Endothelial cell of umbilical vein (primary cell): ENCODE data around the gene AMD1. TPM values are rescaled to one million over a fixed set of nuclear protein-coding genes. Genes with fewer than 3 reads are reported as not detected.

Experiments used
- BruUV-seq: library from RNA; stranded (reverse); fragments of 400-500 nt; replicated peaks from 2 replicates; lab custom pipeline; 2021; lab: Mats Ljungman, UMichigan
- CTCF ChIA-PET: fragments of 300-600, 350-600 bp; sonication (Branson Sonifier 250); formaldehyde crosslinking; loops from one replicate; lab custom pipeline; 2021; ENCODE audit warnings: antibody characterized with exemption, inconsistent platforms; lab: Charles Lee
- POLR2A ChIA-PET: fragments of 300-600, 350-600 bp; sonication (Branson Sonifier 250); formaldehyde crosslinking; loops from one replicate; lab custom pipeline; 2021; ENCODE audit warnings: antibody characterized with exemption, inconsistent platforms; lab: Charles Lee
- DNase-seq: peaks from one replicate; pipeline ENCODE4 v3.0.0-alpha.2; 2011; ENCODE audit warnings: low read depth, low spot score
- FAIRE-seq: peaks from 2 replicates; lab custom pipeline; 2011; peaks lifted over from hg19 to GRCh38; lab: Jason Lieb, UNC
- H2AFZ ChIP-seq: 2 replicates; pipeline ENCODE4 v1.6.0; 2012; ENCODE audit warnings: low read depth, low read length, control low read depth, inconsistent platforms
- H3K27ac ChIP-seq: 2 replicates; pipeline ENCODE4 v1.5.1; 2011; ENCODE audit warnings: low read depth, mild to moderate bottlenecking, control low read depth, low read length, moderate library complexity; ENCODE audit not compliant: insufficient read depth
- H3K27me3 ChIP-seq, 2 experiments: 2 replicates each; pipeline versions ENCODE4 v1.6.0 to v1.6.1; 2011; ENCODE audit warnings: low read length in 2 of 2, mixed read lengths in 1 of 2; ENCODE audit not compliant: control insufficient read depth in 2 of 2, insufficient read depth in 2 of 2
- H3K36me3 ChIP-seq, 2 experiments: 2 replicates in 1 of 2; 3 replicates in 1 of 2; pipeline ENCODE4 v1.5.1; 2011; ENCODE audit warnings: low read length in 2 of 2, mild to moderate bottlenecking in 1 of 2, moderate library complexity in 1 of 2; ENCODE audit not compliant: control insufficient read depth in 2 of 2, insufficient read depth in 2 of 2; ENCODE audit errors: extremely low read depth in 1 of 2
- H3K4me1 ChIP-seq: 3 replicates; pipeline ENCODE4 v1.5.1; 2011; ENCODE audit warnings: mild to moderate bottlenecking, low read length; ENCODE audit not compliant: control insufficient read depth, insufficient read depth; ENCODE audit errors: extremely low read depth
- H3K4me2 ChIP-seq: 2 replicates; pipeline ENCODE4 v1.6.1; 2011; ENCODE audit warnings: low read length, control low read depth, mixed read lengths; ENCODE audit not compliant: insufficient read depth
- H3K4me3 ChIP-seq, 3 experiments: fragments of 200-600 bp in 1 of 3; sonication (generic), shearing (Covaris generic) in 1 of 3; replicated peaks in 1 of 3; 2 replicates each; pipeline ENCODE4 v1.5.1; 2011 to 2016; ENCODE audit warnings: control low read depth in 3 of 3, low read length in 3 of 3, mild to moderate bottlenecking in 2 of 3, inconsistent platforms in 1 of 3, low read depth in 1 of 3, moderate library complexity in 1 of 3; ENCODE audit not compliant: insufficient read depth in 1 of 3
- H3K79me2 ChIP-seq: 2 replicates; pipeline ENCODE4 v1.6.0; 2012; ENCODE audit warnings: low read length, inconsistent platforms; ENCODE audit not compliant: control insufficient read depth, insufficient read depth
- H3K9ac ChIP-seq: replicated peaks from 2 replicates; pipeline ENCODE3; 2011; ENCODE audit warnings: low read length, control low read depth; ENCODE audit not compliant: insufficient read depth; ENCODE audit errors: extremely low read depth
- H3K9me1 ChIP-seq: replicated peaks from 3 replicates; pipeline ENCODE4 v1.6.0; 2011; ENCODE audit warnings: mild to moderate bottlenecking, low read length; ENCODE audit not compliant: control insufficient read depth, insufficient read depth; ENCODE audit errors: extremely low read depth
- H3K9me3 ChIP-seq: replicated peaks from 2 replicates; pipeline ENCODE4 v1.5.1; 2012; ENCODE audit warnings: low read length, inconsistent platforms; ENCODE audit not compliant: control insufficient read depth, insufficient read depth
- H4K20me1 ChIP-seq: replicated peaks from 2 replicates; pipeline ENCODE3; 2011; ENCODE audit warnings: mild to moderate bottlenecking, low read length; ENCODE audit not compliant: control insufficient read depth, insufficient read depth; ENCODE audit errors: extremely low read depth
- EZH2 ChIP-seq: IDR thresholded peaks from 2 replicates; pipeline ENCODE4 v1.6.1; 2012; ENCODE audit warnings: borderline replicate concordance, low read depth, mild to moderate bottlenecking, moderate library complexity, low read length, inconsistent platforms; ENCODE audit not compliant: severe bottlenecking
- FOS ChIP-seq: IDR thresholded peaks from 2 replicates; pipeline ENCODE4 v1.6.1; 2011; ENCODE audit warnings: mild to moderate bottlenecking, low read length, moderate library complexity, borderline replicate concordance; ENCODE audit not compliant: insufficient read depth
- GATA2 ChIP-seq: IDR thresholded peaks from 2 replicates; pipeline ENCODE4 v1.7.0; 2011; ENCODE audit warnings: low read depth, mild to moderate bottlenecking, moderate library complexity, mixed read lengths, low read length; ENCODE audit not compliant: insufficient read length, insufficient read depth
- JUN ChIP-seq: IDR thresholded peaks from 2 replicates; pipeline ENCODE4 v1.6.1; 2011; ENCODE audit warnings: borderline replicate concordance, low read depth; ENCODE audit not compliant: insufficient read length, insufficient read depth
- MYC ChIP-seq: IDR thresholded peaks from one replicate; pipeline ENCODE4 v1.6.1; 2011; ENCODE audit warnings: mild to moderate bottlenecking, low read depth, low read length
- POLR2A ChIP-seq: IDR thresholded peaks from 2 replicates; pipeline ENCODE4 v1.6.1; 2012; ENCODE audit warnings: low read depth, mild to moderate bottlenecking, control low read depth, low read length
- POLR2AphosphoS5 ChIP-seq: IDR thresholded peaks from 2 replicates; pipeline ENCODE4 v1.6.1; 2012; ENCODE audit warnings: low read depth, mild to moderate bottlenecking, control low read depth, low read length, moderate library complexity; ENCODE audit not compliant: insufficient read depth
- dilution Hi-C: fragments of 300-500 bp; cut with MboI; formaldehyde crosslinking; loops from one replicate; pipeline ENCODE4 v1.15.0; 2019; ENCODE audit warnings: low sequenced_read_pairs; ENCODE audit not compliant: extremely low pct_ligation_motif_present
- intact Hi-C: fragments of 100-400 bp; cut with micrococcal nuclease; formaldehyde crosslinking; loops from one replicate; pipeline ENCODE4 v1.10.0; 2022
- polyA plus RNA-seq, 4 experiments: library from polyadenylated mRNA; depleted of rRNA in 3 of 4; stranded (reverse) in 3 of 4; unstranded in 1 of 4; fragments of >200 nt; gene quantifications; 2 replicates each; pipeline versions ENCODE4 v1.2.1 to v1.2.3, GENCODE V29; 2011 to 2012; ENCODE audit warnings: missing spikeins in 1 of 4
- total RNA-seq: library from RNA; stranded (reverse); gene quantifications from 2 replicates; pipeline ENCODE4 v1.2.3, GENCODE V29; 2021
- TF ChIP-seq, protein P1 (sequence below): IDR thresholded peaks from 2 replicates; pipeline ENCODE4 v1.6.1; 2011; ENCODE audit not compliant: insufficient read depth, insufficient read length
- TF ChIP-seq, protein P2 (sequence below), 2 donors: IDR thresholded peaks; 1 replicate in 1 of 2; 2 replicates in 1 of 2; pipeline ENCODE4 v1.5.1; 2011; ENCODE audit warnings: low read length in 2 of 2, mild to moderate bottlenecking in 2 of 2, moderate library complexity in 2 of 2, control low read depth in 1 of 2, inconsistent platforms in 1 of 2, low read depth in 1 of 2; ENCODE audit not compliant: insufficient read depth in 1 of 2; ENCODE audit errors: extremely low read depth in 1 of 2

AMD1 gene
- total and polyA plus RNA-seq, 2 donors (not counting 3 experiments of a cell fraction or from before 2014, with no cell fraction given): 13.1 to 48.2 TPM

DNA sequence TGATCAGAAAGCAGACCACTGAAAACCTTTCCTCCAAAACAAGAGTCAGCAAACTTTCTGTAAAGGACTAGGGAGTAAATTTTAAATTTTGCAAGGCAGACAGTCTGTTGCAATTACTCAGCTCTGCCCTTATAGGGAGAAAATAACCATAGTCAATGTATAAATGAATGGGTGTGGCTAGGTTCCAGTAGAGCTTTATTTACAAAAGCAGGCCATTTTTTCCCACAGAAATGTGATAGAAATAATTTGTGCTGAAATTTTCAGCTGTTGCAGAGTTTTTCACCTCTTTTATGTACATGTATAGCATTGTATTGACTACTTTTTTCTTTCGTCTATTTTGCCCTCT lies 7.7 kb downstream of the AMD1 start:
- dilution Hi-C loops (no loop called here), intact Hi-C loops (no loop called here)
- Histone ChIP-seq H2AFZ (no peak overlapping the region), H3K27ac (no peak overlapping the region), H3K9me1 (no peaks in the 10 kb centered on the region), H3K9me3 (no peaks in the 10 kb centered on the region), H3K36me3 (no peaks in the 10 kb centered on the region), H3K79me2 (peaks cover 100% of the 10 kb centered on the region), H3K4me1 (peaks cover 28% of the 10 kb centered on the region), H3K9ac (no peak overlapping the region), H3K4me3 (no peak overlapping the region), H4K20me1 (peaks cover 23% of the 10 kb centered on the region), H3K4me2 (no peak overlapping the region), H3K27me3 (no peaks in the 10 kb centered on the region)
- POLR2A ChIA-PET: interaction anchor here (1.5 kb wide), 1 partner anchor 8 kb away, joined by 16 read pairs; the partner anchor contains the start of gene AMD1
- DNase-seq (no peak), FAIRE-seq (no peak)
- no TSS peak for BruUV-seq
- TF ChIP-seq POLR2AphosphoS5 (no peak), FOS (no peak), EZH2 (no peak), JUN (no peak), GATA2 (no peak), MYC (no peak), POLR2A (no peak)
- TF ChIP-seq, protein P1, sequence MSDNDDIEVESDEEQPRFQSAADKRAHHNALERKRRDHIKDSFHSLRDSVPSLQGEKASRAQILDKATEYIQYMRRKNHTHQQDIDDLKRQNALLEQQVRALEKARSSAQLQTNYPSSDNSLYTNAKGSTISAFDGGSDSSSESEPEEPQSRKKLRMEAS: no peak
- TF ChIP-seq, protein P2, sequence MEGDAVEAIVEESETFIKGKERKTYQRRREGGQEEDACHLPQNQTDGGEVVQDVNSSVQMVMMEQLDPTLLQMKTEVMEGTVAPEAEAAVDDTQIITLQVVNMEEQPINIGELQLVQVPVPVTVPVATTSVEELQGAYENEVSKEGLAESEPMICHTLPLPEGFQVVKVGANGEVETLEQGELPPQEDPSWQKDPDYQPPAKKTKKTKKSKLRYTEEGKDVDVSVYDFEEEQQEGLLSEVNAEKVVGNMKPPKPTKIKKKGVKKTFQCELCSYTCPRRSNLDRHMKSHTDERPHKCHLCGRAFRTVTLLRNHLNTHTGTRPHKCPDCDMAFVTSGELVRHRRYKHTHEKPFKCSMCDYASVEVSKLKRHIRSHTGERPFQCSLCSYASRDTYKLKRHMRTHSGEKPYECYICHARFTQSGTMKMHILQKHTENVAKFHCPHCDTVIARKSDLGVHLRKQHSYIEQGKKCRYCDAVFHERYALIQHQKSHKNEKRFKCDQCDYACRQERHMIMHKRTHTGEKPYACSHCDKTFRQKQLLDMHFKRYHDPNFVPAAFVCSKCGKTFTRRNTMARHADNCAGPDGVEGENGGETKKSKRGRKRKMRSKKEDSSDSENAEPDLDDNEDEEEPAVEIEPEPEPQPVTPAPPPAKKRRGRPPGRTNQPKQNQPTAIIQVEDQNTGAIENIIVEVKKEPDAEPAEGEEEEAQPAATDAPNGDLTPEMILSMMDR (IDR thresholded peaks at IDR 0.05; ENCODE audit: extremely low read depth in 1 of 2, insufficient read depth in 1 of 2, low read depth in 1 of 2, low read length in 2 of 2): no peak
- CTCF ChIA-PET: interaction anchor here (0.6 to 1.4 kb wide), 4 partner anchors 9 to 490 kb away, joined by 3 to 5 read pairs (median 4); no protein-coding TSS in a partner anchor
